Gastrocnemius medialis (tissue), 4 donors: Measurements from ENCODE around the gene TMEM87A.

Experiments used
- POLR2A ChIP-seq, 2 donors: fragments of 450-650 bp; IDR thresholded peaks; one replicate each; pipeline ENCODE4 v1.6.1; 2017; ENCODE audit warnings: antibody characterized with exemption in 2 of 2, mild to moderate bottlenecking in 2 of 2, moderate library complexity in 2 of 2
- TF ChIP-seq, protein P1 (sequence below), 5 experiments: fragments of 450-650 bp in 3 of 5; fragments of 200-600 bp in 2 of 5; sonication (generic) in 2 of 5; IDR thresholded peaks in 4 of 5; conservative IDR thresholded peaks in 1 of 5; 1 replicate in 4 of 5; 2 replicates in 1 of 5; pipeline ENCODE4 v1.5.1; 2016 to 2019; ENCODE audit warnings: antibody characterized with exemption in 5 of 5, mild to moderate bottlenecking in 3 of 5, moderate library complexity in 3 of 5

GRCh38 chr15:42206406-42206805, 66.8 kb downstream of the TMEM87A start:
- TF ChIP-seq, protein P1, sequence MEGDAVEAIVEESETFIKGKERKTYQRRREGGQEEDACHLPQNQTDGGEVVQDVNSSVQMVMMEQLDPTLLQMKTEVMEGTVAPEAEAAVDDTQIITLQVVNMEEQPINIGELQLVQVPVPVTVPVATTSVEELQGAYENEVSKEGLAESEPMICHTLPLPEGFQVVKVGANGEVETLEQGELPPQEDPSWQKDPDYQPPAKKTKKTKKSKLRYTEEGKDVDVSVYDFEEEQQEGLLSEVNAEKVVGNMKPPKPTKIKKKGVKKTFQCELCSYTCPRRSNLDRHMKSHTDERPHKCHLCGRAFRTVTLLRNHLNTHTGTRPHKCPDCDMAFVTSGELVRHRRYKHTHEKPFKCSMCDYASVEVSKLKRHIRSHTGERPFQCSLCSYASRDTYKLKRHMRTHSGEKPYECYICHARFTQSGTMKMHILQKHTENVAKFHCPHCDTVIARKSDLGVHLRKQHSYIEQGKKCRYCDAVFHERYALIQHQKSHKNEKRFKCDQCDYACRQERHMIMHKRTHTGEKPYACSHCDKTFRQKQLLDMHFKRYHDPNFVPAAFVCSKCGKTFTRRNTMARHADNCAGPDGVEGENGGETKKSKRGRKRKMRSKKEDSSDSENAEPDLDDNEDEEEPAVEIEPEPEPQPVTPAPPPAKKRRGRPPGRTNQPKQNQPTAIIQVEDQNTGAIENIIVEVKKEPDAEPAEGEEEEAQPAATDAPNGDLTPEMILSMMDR (IDR thresholded peaks at IDR 0.05 in 4 of 5, conservative IDR thresholded peaks at IDR 0.05 in 1 of 5): no peak
- TF ChIP-seq POLR2A (IDR thresholded peaks at IDR 0.05): no peak
